Stimulated activated CD4-positive, alpha-beta T cell treated with anti-CD3 and anti-CD28 coated beads, Interleukin-15, amount 100 ng/mL, for 1 hour (primary cell): ENCODE measurements around the gene DEF6.

Experiments used
- DNase-seq, 2 donors: peaks; one replicate each; pipeline ENCODE4 v3.0.0-alpha.2; 2020; ENCODE audit warnings: low read depth in 1 of 2, low spot score in 1 of 2

Gene DEF6

DNA sequence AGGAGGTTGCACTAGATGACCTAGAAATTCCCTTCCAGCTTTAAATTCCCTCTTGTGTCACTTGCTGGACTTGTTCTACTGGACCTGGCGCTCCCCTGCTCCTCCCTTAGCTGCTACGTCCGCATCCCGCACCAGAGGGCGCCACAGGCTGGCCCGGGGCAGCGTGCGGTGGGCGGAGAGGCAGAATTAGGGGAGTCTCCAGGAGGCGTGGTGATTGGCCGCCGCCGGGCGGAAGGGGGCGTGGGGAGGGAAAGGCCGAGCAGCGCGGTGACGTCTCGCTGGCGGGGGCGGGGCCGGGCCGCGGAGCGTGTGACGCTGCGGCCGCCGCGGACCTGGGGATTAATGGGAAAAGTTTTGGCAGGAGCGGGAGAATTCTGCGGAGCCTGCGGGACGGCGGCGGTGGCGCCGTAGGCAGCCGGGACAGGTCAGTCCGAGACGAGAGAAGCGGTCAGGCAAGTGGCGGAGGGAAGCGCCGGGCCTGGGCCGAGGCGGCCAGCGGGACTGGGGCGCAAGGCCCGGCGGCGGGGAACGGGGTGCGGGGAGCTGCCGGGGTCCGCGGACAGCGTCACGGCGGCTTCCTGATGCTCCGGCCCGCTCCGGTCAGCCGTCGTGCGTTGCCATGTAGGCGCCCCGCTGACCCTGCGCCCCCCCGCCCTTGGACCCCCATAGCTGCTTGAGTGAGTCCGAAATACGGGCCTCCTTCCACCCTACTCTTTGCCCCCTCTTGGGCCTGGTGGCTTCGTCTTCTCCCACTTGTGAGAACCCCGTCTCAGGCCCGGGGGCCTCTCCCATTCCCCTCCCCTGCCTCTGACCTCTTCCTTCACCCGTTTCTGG, 44.9 kb downstream of the DEF6 start, which contains the start of gene PPARD:
Gene PPARD, plus strand, starts transcription at position 301 of the 834 bp plus-strand sequence. CDS start 68,530 bp downstream, outside the sequence.
- DNase-seq: peak; percentile 95 to 97

DNA sequence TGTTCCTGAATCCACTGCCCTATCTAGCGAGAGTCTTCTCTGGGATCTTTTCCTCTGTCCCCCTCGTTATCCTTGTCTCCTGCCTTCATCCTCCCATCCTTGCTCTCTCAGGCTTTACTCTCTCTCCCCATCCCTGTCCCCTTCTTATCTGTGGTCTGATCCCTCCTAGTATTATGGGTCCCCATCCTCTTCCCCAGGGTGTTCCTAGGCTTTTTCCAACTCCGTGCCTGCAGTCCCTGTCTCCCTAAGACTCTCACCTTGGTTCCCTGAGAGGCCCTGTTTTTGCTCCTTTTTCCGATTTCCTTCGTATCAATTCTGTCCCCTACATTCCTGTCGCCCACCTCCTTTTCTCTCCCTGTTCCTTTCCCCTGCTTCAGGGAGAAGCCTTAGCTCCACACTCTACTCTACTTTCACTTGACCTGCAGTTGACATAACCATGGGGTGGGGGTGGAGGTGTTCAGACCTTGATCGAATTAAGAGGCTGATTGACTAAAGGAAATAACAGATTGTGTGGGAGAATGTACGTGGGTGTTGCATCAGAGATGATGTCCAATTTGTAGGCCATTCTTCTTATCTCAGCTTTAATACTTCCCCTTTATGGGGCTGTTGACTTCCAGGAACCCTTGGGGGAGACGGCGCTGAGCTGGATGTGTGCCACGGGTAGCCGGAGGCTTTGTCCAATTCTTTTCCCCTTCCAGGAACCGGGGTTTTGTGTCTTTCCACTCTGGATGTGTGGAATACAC, 45.6 kb downstream of the DEF6 start:
- DNase-seq: no peak

DNA sequence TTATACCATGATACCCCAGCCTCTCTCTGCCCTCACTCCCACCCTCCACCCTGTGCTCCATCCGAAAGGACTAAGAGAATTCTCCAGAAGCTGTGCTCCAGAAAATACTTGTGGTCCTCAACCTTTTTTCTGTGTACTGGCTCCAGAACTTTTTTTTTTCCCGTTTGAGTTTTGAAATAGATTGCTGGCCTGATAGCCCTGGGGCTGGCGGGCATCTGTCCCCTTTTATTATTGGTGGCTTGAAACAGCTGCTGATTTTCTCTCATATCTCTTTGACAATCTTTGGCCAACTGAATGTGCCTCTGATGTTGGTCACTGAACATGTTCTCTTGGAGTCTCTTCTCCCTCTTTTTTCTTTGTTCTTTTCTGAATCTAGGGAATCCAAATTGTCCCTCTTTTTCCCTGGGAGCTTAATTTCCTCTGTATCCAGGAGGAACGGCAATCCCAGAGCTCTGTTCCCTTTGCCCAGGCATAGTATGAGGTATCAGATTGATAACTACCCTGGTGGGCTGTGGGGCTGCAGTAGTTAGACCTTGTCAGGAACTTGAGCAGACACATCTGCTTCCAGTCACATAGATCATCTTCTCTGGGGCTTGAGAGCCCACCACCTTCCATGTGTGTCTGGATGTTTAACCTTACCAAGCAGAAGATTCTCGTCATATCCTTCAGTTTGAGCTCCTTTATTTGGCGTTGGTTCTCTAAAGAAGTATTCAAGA, 46.4 kb downstream of the DEF6 start:
- DNase-seq: no peak

DNA sequence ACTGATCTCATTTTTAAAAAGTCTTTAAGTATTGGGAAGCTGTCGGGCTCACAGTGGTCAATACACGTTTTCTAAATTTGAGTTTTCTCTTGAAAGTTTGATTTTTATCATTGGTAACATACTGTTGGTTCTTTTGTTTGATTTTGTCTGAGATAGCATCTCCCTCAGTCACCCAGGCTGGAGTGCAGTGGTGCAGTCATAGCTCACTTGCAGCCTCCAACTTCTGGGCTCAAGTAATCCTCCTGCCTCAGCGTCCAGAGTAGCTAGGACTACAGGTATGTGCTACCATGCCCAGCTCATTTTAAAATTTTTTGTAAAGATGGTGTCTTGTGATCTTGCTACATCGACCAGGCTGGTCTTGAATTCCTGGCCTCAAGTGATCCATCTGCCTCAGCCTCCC, 53.8 kb downstream of the DEF6 start:
- DNase-seq: no peak

DNA sequence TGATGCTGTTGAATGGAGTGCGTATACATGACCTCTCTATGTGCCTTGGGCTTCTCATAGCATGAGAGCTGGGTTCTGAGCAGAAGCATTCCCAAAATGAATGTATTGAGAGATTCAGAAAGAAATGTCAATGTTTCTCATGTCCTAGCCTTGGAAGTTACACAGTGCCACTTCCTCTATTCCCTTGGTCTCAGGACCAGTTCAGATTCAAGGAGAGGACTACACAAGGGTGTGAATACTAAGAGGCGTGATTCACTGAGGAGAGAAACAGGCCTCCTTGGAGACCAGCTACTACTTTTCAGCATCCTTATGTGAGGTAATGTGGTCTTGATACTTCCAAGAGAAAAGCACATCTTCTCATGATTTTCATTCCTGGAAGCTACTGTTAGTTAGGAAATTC, 55.1 kb downstream of the DEF6 start:
- DNase-seq: no peak

DNA sequence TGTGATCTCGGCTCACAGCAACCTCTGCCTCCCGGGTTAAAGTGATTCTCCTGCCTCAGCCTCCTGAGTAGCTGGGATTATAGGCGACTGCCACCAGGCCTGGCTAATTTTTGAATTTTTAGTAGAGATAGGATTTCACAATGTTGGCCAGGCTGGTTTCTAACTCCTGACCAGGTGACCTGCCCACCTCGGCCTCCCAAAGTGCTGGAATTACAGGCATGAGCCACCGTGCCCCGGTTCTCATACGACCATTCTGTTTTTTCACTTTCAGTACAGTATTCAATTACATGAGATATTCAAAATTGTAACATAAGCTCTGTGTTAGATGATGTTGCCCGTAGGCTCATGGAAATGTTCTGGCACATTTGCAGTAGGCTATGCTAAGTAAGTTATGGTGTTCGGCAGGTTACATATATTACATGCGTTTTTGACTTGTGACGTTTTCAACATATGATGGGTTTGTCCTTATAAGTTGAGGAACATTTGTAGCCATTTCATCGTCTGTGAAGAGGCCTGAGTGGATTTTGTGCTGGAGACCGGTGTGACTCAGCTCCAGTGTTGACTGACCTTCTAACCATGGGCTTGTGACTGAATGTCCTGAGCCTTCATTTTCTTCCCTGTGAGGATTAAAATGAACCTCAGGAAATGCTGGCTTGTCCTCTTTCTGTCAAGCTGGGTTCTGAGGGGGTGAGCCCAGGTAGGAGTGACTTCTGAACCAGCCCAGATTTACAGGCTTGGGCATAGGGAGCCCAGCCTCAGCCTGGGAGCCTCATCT, 56.9 kb downstream of the DEF6 start:
- no peak for DNase-seq

DNA sequence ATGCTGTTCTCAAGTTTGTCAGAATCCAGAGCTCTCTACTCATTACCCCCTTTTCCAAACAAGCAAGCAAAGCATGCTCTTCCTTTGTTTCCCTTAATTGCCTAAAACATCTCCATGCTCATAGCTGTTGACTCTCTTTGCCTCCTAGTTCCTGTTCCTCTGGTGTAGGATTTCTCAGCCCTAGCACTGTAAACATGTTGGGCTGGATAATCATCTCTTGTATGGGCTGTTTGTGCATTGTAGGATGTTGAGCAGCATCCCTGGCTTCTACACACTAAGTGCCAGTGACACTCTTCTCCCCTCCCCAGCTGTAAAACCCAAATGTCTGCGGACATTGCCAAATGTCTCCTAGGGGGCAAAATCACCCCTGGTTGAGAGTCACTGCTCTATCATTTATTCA, 58.8 kb downstream of the DEF6 start:
- DNase-seq: no peak

DNA sequence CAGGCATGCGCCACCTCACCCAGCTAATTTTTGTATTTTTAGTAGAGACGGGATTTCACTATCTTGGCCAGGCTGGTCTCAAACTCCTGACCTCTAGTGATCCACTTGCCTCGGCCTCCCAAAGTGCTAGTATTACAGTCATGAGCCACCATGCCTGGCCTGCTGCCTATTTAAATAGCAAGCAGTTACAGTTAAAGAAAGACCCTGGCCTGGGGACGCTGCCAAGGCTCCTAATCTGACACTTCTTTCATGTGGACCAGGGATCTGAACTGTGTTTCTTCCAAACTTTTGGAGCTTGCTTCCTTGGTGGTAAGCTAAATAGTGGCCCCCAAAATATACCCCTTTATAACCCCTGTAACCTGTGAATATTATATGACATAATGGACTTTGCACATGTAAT, 60.1 kb downstream of the DEF6 start:
- DNase-seq: no peak

DNA sequence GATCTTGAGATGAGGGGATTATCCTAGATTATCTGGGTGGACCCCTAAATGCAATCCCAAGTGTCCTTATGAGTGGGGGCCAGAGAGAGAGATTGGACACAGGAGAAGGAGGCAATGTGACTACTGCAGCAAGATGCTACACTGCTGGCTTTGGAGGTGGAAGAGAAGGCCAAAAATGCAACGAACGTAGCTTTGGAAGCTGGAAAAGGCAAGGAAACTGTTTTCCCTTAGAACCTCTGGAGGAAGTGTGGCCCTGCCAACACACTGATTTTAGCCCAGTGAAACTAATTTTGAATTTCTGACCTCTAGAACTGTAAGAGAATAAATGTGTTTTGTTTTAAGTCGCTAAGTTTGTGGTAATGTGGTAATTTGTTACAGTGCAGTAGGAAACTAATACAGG, 60.5 kb downstream of the DEF6 start:
- no peak for DNase-seq

DNA sequence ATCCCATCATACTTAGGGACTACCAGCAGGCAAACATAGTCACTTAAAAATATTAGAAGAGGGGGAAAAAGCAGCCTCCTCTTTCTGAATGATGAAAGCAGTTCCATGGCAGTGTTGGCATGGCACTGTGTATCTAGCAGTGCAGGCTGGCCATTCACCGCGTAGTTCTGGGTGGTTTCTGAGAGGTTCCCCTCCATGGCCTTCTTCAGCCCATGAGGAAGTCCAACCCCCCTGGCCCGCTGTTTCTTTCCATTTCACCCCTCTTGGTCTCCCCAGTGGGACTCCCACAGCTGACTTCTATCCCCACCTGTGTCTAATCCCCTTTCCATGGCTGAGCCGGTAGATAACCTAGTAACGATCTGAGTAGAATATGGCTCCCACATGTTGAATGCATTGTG, 61.7 kb downstream of the DEF6 start:
- DNase-seq: no peak

DNA sequence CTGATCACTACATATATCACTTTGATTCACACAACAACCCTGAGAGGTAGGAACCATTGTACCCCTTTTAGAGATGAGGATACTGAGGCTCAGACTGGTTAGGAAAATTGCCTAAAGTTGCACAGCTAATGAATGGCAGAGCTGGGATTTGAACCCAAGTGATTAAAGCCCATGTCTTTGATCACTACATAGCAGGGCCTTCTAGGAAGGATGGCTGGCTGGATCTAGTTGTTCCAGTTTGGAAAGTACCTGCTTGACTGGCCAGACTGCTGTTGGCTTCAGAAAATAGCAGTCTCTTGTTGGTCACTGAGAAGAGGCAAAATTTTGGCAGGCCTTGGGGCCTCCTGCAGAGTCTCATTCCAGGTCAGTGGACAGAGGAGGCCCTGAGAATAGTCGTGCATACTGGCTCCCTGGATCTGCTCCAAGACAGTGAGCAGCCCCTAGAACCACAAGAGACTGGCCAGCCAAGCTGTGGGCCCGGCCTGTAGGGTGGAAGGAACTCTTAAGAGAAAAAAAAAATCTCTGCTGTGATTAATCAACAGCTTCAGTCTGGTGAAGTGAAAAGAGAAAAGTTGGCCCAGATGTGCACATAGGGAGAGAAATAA, 62.2 kb downstream of the DEF6 start:
- DNase-seq: no peak

DNA sequence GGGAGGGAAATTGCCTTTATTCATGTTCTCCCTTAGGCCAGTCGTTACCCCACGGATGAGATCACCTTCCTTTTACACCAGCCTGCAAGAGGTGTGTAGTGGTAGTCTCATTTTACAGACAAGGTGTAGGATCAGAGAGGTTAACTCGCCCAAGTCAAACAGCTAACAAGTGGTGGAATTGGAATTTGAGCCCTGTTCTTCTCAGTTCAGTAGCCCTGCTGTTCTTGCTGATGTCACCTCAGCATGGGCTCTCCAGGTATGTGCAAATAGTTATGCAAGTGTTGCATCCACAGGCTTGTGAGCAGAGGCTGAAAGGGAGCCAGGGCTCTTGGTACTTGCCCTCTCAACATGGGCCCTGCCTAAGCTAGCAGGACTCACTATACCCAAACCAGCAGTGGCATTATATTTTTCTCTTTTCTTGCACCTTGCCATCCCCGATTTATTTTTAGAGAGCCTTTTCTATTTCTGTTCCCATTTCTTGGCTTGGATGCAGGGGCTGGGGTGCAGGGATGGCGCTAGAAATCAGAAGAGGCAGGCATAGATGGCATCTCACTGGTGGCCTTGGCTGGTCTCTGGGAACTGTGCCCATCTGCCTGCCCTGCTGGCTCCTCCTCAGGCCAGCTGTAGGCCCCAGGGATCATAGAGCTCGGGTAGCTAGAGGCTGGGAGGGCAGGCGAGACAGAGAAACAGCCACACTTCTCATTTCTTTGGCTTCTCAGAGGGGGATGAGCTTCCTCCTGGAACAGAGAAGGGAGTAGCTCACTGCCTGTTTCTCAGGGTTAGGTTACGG, 62.9 kb downstream of the DEF6 start:
- DNase-seq: no peak

DNA sequence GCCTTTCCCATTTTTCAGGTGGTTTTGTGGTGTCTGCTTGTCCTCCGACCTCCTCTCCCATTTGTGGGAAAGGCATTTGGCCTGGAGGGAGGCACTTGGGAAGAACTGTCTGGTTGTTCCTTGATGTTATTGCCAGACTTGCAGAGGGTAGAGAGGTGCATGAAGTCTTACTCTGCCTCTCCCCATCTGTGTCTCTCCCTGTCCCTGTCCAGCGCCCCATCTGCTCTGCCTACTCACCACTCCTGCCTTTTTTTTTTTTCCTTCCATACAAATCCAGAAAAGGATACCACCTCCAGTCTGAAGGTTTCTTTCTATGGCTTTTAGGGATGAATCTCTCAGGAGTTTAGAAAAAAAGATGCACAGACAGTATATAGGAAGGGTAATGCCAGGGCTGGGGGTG, 64.6 kb downstream of the DEF6 start:
- no peak for DNase-seq

DNA sequence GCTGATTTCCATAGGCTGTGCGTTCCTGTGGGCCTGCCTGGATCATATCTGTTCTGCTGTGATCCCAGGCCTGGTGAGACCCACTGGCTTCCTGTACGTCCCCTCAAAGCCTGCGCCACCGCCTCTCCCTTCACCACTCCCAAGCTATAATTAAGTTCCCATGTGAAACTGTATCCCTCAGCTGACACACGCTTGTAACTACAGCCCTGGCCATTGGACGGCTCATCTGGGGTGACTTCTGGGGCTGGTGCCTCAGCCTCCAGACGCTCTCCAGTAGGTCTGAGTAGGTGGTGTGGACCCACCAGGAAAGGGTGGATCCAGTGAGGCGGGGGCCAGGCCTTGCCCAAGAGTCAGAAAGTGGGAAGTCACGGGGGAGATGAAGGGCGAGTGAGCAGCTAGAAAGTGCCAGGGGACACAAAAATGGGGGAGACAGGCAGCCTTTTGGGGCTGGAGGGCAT, 65.7 kb downstream of the DEF6 start:
- DNase-seq: no peak

DNA sequence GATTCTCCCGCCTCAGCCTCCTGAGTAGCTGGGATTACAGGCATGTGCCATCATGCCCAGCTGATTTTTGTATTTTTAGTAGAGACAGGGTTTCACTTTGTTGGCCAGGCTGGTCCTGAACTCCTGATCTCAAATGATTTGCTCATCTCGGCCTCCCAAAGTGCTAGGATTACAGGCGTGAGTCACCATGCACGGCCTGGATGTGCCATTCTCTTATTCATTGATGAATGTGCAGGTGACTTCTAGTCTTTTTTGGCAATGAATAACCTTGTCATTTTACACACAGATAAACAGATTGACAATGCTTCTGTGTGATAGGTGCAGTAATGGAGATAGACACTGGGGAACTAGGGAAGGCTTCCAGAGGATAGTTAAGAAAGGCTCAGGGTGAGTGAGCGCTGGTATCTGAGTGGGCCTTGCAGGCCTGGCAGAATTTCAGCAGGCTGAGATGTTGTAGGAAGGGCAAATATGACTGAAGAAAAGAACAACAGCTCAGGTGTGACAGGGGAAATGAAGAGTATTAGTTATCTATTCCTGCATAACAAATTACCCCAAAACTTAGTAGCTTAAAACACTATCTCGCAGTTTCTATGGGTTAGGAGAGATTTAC, 68.1 kb downstream of the DEF6 start:
- no peak for DNase-seq

DNA sequence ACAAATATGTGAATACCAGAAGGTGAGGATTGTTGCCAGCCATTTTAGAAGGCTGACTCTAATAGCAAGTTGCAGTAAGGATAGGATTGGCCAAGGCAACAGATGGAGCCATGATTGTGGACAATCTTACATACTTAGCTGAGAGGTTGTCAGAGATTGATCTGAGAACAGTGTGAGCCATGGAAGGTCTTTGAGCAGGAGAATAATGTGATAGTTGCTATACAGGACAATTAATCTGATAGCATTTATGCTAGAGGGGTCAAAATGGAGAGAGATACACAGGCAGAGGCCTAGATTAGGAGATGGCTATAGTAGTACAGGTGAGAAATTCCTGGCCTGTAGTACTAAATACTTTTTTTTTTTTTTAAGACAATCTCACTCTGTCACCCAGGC, 68.6 kb downstream of the DEF6 start:
- DNase-seq: no peak

DNA sequence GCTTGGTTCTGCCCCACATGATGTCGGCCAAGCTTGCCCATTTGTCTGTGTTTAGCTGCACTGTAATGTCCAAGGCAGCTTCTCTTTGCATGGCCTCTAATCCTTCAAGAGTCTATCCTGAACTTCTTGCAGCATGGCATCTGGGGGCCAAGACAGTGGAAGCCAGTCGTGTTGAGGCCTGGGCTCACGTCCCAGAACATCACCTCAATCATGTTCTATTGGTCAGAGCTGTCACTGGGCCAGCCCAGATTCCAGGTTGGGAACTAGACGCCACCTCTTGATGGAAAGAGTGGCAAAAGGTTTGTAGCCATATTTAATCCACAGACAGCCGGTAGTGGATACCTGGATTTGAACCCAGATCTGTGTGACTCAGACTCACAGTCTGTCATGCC, 70.0 kb downstream of the DEF6 start:
- DNase-seq: no peak

DNA sequence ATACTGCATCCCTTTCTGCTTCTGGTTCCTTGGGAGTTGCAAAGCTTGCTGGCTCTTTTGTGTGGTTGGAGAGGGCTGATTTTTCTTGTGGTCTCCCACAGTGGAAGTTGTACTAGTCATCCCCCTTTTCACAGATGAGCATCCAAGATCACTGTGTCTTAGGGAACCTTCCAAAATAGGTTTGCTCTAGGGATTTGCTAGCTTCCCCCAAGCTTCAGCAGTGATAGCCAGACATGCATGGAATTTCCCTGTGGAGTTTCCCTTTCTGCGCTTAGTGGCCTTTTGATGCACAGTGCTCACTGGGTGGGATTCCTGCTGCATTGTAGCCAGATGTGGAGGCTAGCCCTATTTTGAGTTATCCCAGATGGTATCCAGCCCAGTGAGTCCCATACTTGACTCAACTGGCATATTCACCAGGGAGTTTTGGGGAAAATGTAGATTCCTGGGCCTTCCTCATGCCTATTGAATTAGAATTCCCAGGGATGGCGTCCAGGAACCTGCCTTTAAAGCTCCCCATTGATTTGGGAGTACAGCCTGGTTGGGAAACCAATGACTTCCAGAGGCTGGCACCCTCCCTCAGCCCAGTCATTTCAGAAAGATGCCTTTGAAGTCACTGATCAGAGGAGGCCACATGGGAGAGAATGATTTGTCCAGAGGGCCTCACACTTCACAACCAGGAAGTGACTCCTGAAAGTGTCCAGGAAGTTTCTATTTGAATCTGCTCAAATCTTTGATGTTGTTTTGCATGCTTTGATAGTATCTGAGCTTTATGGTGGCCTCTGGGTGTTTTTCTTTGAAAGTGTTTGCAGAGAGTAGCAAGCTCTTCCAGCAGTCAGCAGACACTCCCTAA, 70.6 kb downstream of the DEF6 start:
- no peak for DNase-seq
